NCI-H2171 (cell line): ENCODE measurements around the gene POC1B.

Source experiments
- DNase-seq: peaks from one replicate; lab custom pipeline; 2025; lab: John Stamatoyannopoulos, UW

The POC1B gene

GRCh38 chr12:89539426-89540223, 13.8 kb upstream of the POC1B start:
- DNase-seq: no peak

GRCh38 chr12:89538897-89539296, 13.1 kb upstream of the POC1B start:
- DNase-seq: no peak

- DNase-seq: no peak
Measured at GRCh38 chr12:89537389-89537788, 11.5 kb upstream of the POC1B start.

- peak; percentile 10 for DNase-seq
Measured at GRCh38 chr12:89529738-89530137, 3.9 kb upstream of the POC1B start.

- no peak for DNase-seq
Measured at GRCh38 chr12:89528434-89528833, 2.6 kb upstream of the POC1B start.

GRCh38 chr12:89525305-89525823, 483 bp downstream of the POC1B start:
- DNase-seq: peak; percentile 15

- no peak for DNase-seq
Measured at GRCh38 chr12:89524541-89525304, 1.1 kb downstream of the POC1B start, which contains the start of gene GALNT4. Gene GALNT4, minus strand, starts transcription at chr12:89524796. Its CDS starts 247 bp downstream, at chr12:89524549.

- DNase-seq: no peak
Measured at GRCh38 chr12:89523843-89524540, 1.9 kb downstream of the POC1B start.

- DNase-seq: no peak
Measured at GRCh38 chr12:89523393-89523792, 2.5 kb downstream of the POC1B start.

GRCh38 chr12:89521364-89522223, 4.3 kb downstream of the POC1B start:
- no peak for DNase-seq

- DNase-seq: no peak
Measured at GRCh38 chr12:89517720-89518119, 8.1 kb downstream of the POC1B start.

GRCh38 chr12:89516633-89517032, 9.2 kb downstream of the POC1B start:
- no peak for DNase-seq

- DNase-seq: no peak
Measured at GRCh38 chr12:89514751-89515150, 11.1 kb downstream of the POC1B start.

- DNase-seq: no peak
Measured at GRCh38 chr12:89513544-89513943, 12.3 kb downstream of the POC1B start.

GRCh38 chr12:89507015-89507824, 18.6 kb downstream of the POC1B start:
- DNase-seq: no peak

GRCh38 chr12:89506050-89506449, 19.8 kb downstream of the POC1B start:
- DNase-seq: no peak

GRCh38 chr12:89504560-89505346, 21.1 kb downstream of the POC1B start:
- DNase-seq: no peak

GRCh38 chr12:89501793-89502192, 24.1 kb downstream of the POC1B start:
- no peak for DNase-seq

- no peak for DNase-seq
Measured at GRCh38 chr12:89499857-89500256, 26.0 kb downstream of the POC1B start.

- no peak for DNase-seq
Measured at GRCh38 chr12:89497467-89497866, 28.4 kb downstream of the POC1B start.
